H1 (cell line): ENCODE data around the gene HSPA6. TPM values are rescaled to one million over a fixed set of nuclear protein-coding genes. Genes with fewer than 3 reads are reported as not detected.
A peak's percentile ranks its signal among the peaks of the same experiment; 100 is the strongest.
"Not testable (repeated sequence)": the region's sequence is repeated elsewhere in the genome, so short reads cannot be mapped to it uniquely, and the experiment has no call there.

Experiments used
- CTCF ChIA-PET: fragments of 300-600 bp; sonication (Branson Sonifier 250); formaldehyde crosslinking; loops from one replicate; lab custom pipeline; 2021; ENCODE audit not compliant: partially characterized antibody; lab: Charles Lee
- POLR2A ChIA-PET: fragments of 300-600 bp; sonication (Branson Sonifier 250); formaldehyde crosslinking; loops from one replicate; lab custom pipeline; 2021; ENCODE audit warnings: inconsistent platforms; ENCODE audit not compliant: partially characterized antibody; lab: Charles Lee
- DNase-seq, 2 experiments: peaks; one replicate each; pipeline versions ENCODE4 v3.0.0 to v3.0.0-alpha.2; 2010 to 2022; ENCODE audit warnings: low spot score in 2 of 2, low read depth in 1 of 2, mixed read lengths in 1 of 2
- FAIRE-seq: peaks from 2 replicates; lab custom pipeline; 2011; peaks lifted over from hg19 to GRCh38; lab: Jason Lieb, UNC
- H2AFZ ChIP-seq: 2 replicates; pipeline ENCODE4 v1.8.1; 2012; ENCODE audit warnings: low read length, inconsistent platforms
- H2AK5ac ChIP-seq: 2 replicates; pipeline ENCODE4 v1.6.1; 2013; ENCODE audit warnings: low read depth, low read length
- H2BK120ac ChIP-seq: replicated peaks from 2 replicates; pipeline ENCODE3; 2013; ENCODE audit warnings: low read depth, low read length, inconsistent platforms
- H2BK12ac ChIP-seq: 2 replicates; pipeline ENCODE4 v1.6.1; 2013; ENCODE audit warnings: low read depth, low read length
- H2BK15ac ChIP-seq: 2 replicates; pipeline ENCODE4 v1.6.1; 2013; ENCODE audit warnings: low read length
- H2BK20ac ChIP-seq: 2 replicates; pipeline ENCODE4 v1.6.1; 2013; ENCODE audit warnings: low read length
- H2BK5ac ChIP-seq: 2 replicates; pipeline ENCODE4 v1.6.1; 2013; ENCODE audit warnings: low read depth, low read length
- H3K14ac ChIP-seq: 2 replicates; pipeline ENCODE4 v1.6.1; 2013; ENCODE audit warnings: inconsistent platforms; ENCODE audit not compliant: insufficient read length
- H3K18ac ChIP-seq: 2 replicates; pipeline ENCODE4 v1.6.1; 2013; ENCODE audit warnings: low read length; ENCODE audit errors: extremely low read depth
- H3K23ac ChIP-seq: 2 replicates; pipeline ENCODE4 v1.6.1; 2013; ENCODE audit warnings: inconsistent platforms; ENCODE audit not compliant: insufficient read length
- H3K23me2 ChIP-seq: 2 replicates; pipeline ENCODE4 v1.6.1; 2013; ENCODE audit warnings: low read depth, low read length
- H3K27ac ChIP-seq: 2 replicates; pipeline ENCODE4 v1.6.1; 2011; ENCODE audit warnings: low read depth, low read length, inconsistent platforms
- H3K27me3 ChIP-seq, 4 experiments: replicated peaks in 1 of 4; 1 replicate in 1 of 4; 2 replicates in 3 of 4; pipeline versions ENCODE4 v1.6.1 to v1.8.1; 2011 to 2013; ENCODE audit warnings: low read length in 3 of 4, mild to moderate bottlenecking in 3 of 4, inconsistent platforms in 2 of 4, mixed read lengths in 2 of 4, moderate library complexity in 1 of 4; ENCODE audit not compliant: control insufficient read depth in 3 of 4, insufficient read depth in 3 of 4; ENCODE audit errors: extremely low read depth in 1 of 4
- H3K36me3 ChIP-seq, 4 experiments: 2 replicates each; pipeline versions ENCODE4 v1.6.1 to v1.8.1; 2011 to 2013; ENCODE audit warnings: mild to moderate bottlenecking in 4 of 4, low read length in 3 of 4, moderate library complexity in 2 of 4, control low read depth in 1 of 4, inconsistent platforms in 1 of 4; ENCODE audit not compliant: insufficient read depth in 4 of 4, control insufficient read depth in 2 of 4
- H3K4ac ChIP-seq: replicated peaks from 2 replicates; pipeline ENCODE3; 2013; ENCODE audit warnings: low read length, low read depth, mixed read lengths, inconsistent platforms; ENCODE audit not compliant: insufficient read length
- H3K4me1 ChIP-seq, 4 experiments: replicated peaks in 1 of 4; 1 replicate in 1 of 4; 2 replicates in 3 of 4; pipeline versions ENCODE4 v1.6.1 to v1.8.1; 2011 to 2013; ENCODE audit warnings: low read length in 3 of 4, inconsistent platforms in 2 of 4, mixed read lengths in 1 of 4; ENCODE audit not compliant: insufficient read depth in 4 of 4, control insufficient read depth in 3 of 4
- H3K4me2 ChIP-seq, 2 experiments: 2 replicates each; pipeline versions ENCODE4 v1.6.1 to v1.8.1; 2011 to 2013; ENCODE audit warnings: low read depth in 2 of 2, low read length in 2 of 2, control low read depth in 1 of 2, inconsistent platforms in 1 of 2, mild to moderate bottlenecking in 1 of 2; ENCODE audit not compliant: insufficient read depth in 1 of 2
- H3K4me3 ChIP-seq, 4 experiments: fragments of 200-600, 300-600 bp in 1 of 4; sonication (generic), shearing (Covaris generic), sonication (Bioruptor Twin) in 1 of 4; 2 replicates each; pipeline versions ENCODE4 v1.5.1 to v1.8.1; 2011 to 2016; ENCODE audit warnings: low read length in 4 of 4, low read depth in 3 of 4, control low read depth in 2 of 4, inconsistent platforms in 2 of 4, mild to moderate bottlenecking in 2 of 4, mixed read lengths in 1 of 4, moderate library complexity in 1 of 4; ENCODE audit not compliant: insufficient read depth in 2 of 4; ENCODE audit errors: extremely low read depth in 1 of 4
- H3K56ac ChIP-seq: replicated peaks from 2 replicates; pipeline ENCODE3; 2013; ENCODE audit warnings: low read depth, mild to moderate bottlenecking, mixed read lengths, low read length, inconsistent platforms; ENCODE audit not compliant: insufficient read length
- H3K79me1 ChIP-seq: 2 replicates; pipeline ENCODE4 v1.6.1; 2013; ENCODE audit warnings: low read depth, low read length, control low read depth
- H3K79me2 ChIP-seq, 2 experiments: 2 replicates each; pipeline versions ENCODE4 v1.6.1 to v1.8.1; 2012 to 2013; ENCODE audit warnings: low read length in 2 of 2, mild to moderate bottlenecking in 2 of 2, inconsistent platforms in 1 of 2; ENCODE audit not compliant: insufficient read depth in 2 of 2, control insufficient read depth in 1 of 2
- H3K9ac ChIP-seq, 4 experiments: replicated peaks in 1 of 4; 1 replicate in 1 of 4; 2 replicates in 3 of 4; pipeline versions ENCODE4 v1.6.1 to v1.8.1; 2011 to 2013; ENCODE audit warnings: low read depth in 3 of 4, low read length in 3 of 4, control low read depth in 2 of 4, mild to moderate bottlenecking in 2 of 4, moderate library complexity in 2 of 4, inconsistent platforms in 1 of 4; ENCODE audit errors: extremely low read depth in 1 of 4
- H3K9me3 ChIP-seq, 2 experiments: 2 replicates each; pipeline versions ENCODE4 v1.6.1 to v1.8.1; 2012 to 2013; ENCODE audit warnings: mild to moderate bottlenecking in 2 of 2, moderate library complexity in 2 of 2, control low read depth in 1 of 2, inconsistent platforms in 1 of 2, low read depth in 1 of 2, low read length in 1 of 2, mixed read lengths in 1 of 2; ENCODE audit not compliant: insufficient read depth in 2 of 2
- H4K20me1 ChIP-seq, 2 experiments: replicated peaks in 1 of 2; 2 replicates each; pipeline versions ENCODE3 to v1.8.1; 2011 to 2013; ENCODE audit warnings: inconsistent platforms in 2 of 2, low read length in 2 of 2, mild to moderate bottlenecking in 1 of 2; ENCODE audit not compliant: insufficient read depth in 2 of 2, control insufficient read depth in 1 of 2
- H4K5ac ChIP-seq: 2 replicates; pipeline ENCODE4 v1.6.1; 2013; ENCODE audit warnings: low read length, low read depth, mixed read lengths, inconsistent platforms; ENCODE audit not compliant: insufficient read length
- H4K8ac ChIP-seq: 2 replicates; pipeline ENCODE4 v1.8.0; 2013; ENCODE audit warnings: mild to moderate bottlenecking, moderate library complexity, low read length, inconsistent platforms; ENCODE audit not compliant: insufficient read depth; ENCODE audit errors: extremely low read depth
- H4K91ac ChIP-seq: replicated peaks from 2 replicates; pipeline ENCODE3; 2013; ENCODE audit warnings: low read length, mixed read lengths, inconsistent platforms; ENCODE audit not compliant: insufficient read length
- ASH2L ChIP-seq: fragments of 200-600, 300-600 bp; sonication (generic); IDR thresholded peaks from one replicate; pipeline ENCODE4 v1.7.1; 2017; ENCODE audit warnings: low read length
- CEBPB ChIP-seq: IDR thresholded peaks from 2 replicates; pipeline ENCODE4 v1.6.1; 2012; ENCODE audit warnings: low read depth, low read length
- KDM4A ChIP-seq: IDR thresholded peaks from one replicate; pipeline ENCODE4 v1.7.1; 2012; ENCODE audit warnings: low read depth, mild to moderate bottlenecking, moderate library complexity, low read length, inconsistent platforms; ENCODE audit not compliant: severe bottlenecking
- RAD21 ChIP-seq, 2 experiments: IDR thresholded peaks in 1 of 2; conservative IDR thresholded peaks in 1 of 2; 2 replicates each; pipeline ENCODE4 v1.6.1; 2011; ENCODE audit warnings: low read depth in 2 of 2, low read length in 2 of 2, improper control_type of control experiment in 1 of 2, inconsistent platforms in 1 of 2, mild to moderate bottlenecking in 1 of 2, moderate library complexity in 1 of 2
- SIN3A ChIP-seq, 2 experiments: IDR thresholded peaks in 1 of 2; conservative IDR thresholded peaks in 1 of 2; 2 replicates each; pipeline ENCODE4 v1.6.1; 2011 to 2012; ENCODE audit warnings: low read length in 2 of 2, improper control_type of control experiment in 1 of 2, low read depth in 1 of 2, mild to moderate bottlenecking in 1 of 2
- SP4 ChIP-seq: IDR thresholded peaks from 2 replicates; pipeline ENCODE4 v1.6.1; 2012; ENCODE audit warnings: low read length, inconsistent platforms
- TAF1 ChIP-seq: IDR thresholded peaks from 2 replicates; pipeline ENCODE4 v1.6.1; 2011; ENCODE audit warnings: mild to moderate bottlenecking, low read depth, low read length
- TAF7 ChIP-seq: optimal IDR thresholded peaks from 2 replicates; pipeline ENCODE3; 2011; ENCODE audit warnings: low read depth, mild to moderate bottlenecking, inconsistent platforms, low read length, moderate library complexity, borderline replicate concordance
- TBP ChIP-seq: IDR thresholded peaks from 2 replicates; pipeline ENCODE4 v1.6.1; 2011; ENCODE audit warnings: low read depth, low read length, improper control_type of control experiment
- TEAD4 ChIP-seq: IDR thresholded peaks from 2 replicates; pipeline ENCODE4 v1.6.1; 2012; ENCODE audit warnings: low read depth, low read length, inconsistent platforms, mixed read lengths
- WGBS, 2 experiments: shearing (Covaris generic) in 1 of 2; methylation state at CpG; one replicate each; pipeline versions ENCODE4 v1.1.6 to v1.1.7; 2013 to 2015; ENCODE audit warnings: low lambda C conversion rate in 2 of 2, mixed read lengths in 2 of 2, inconsistent platforms in 1 of 2, low coverage in 1 of 2, missing lambda C conversion rate in 1 of 2; ENCODE audit not compliant: insufficient replicate concordance in 2 of 2, insufficient coverage in 1 of 2, insufficient read length in 1 of 2; ENCODE audit errors: extremely low coverage in 1 of 2, missing lambda C conversion rate in 1 of 2; 5-methylcytosine and 5-hydroxymethylcytosine counted together
- polyA plus RNA-seq, 7 experiments: library from polyadenylated mRNA; depleted of rRNA in 3 of 7; stranded (reverse) in 5 of 7; unstranded in 2 of 7; fragments of >200 nt in 5 of 7; fragments of 200-250 nt in 2 of 7; gene quantifications; 1 replicate in 5 of 7; 2 replicates in 1 of 7; 4 replicates in 1 of 7; pipeline versions ENCODE4 v1.2.1 to v1.2.3, GENCODE V29; 2011 to 2013; ENCODE audit warnings: missing spikeins in 2 of 7, mixed read lengths in 2 of 7
- total RNA-seq: library from RNA; stranded (reverse); fragmentation: NEBNext Ultra II Directional; extraction: Animal tissue kit (Norgen Biotek cat#: 25700); gene quantifications from 2 replicates; pipeline ENCODE4 v1.2.1, GENCODE V29; 2021

Gene HSPA6
- total and polyA plus RNA-seq, 2 of the 8 experiments (the other 6 are each of a cell fraction or from before 2014, with no cell fraction given), result 0.06 to 0.15 TPM

- H3K79me2 ChIP-seq, H4K20me1 ChIP-seq, H3K9me3 ChIP-seq, H3K56ac ChIP-seq, H3K23me2 ChIP-seq, POLR2A ChIA-PET, H4K91ac ChIP-seq, H3K27me3 ChIP-seq, FAIRE-seq, H3K18ac ChIP-seq, H3K14ac ChIP-seq, H2AK5ac ChIP-seq, H3K4me1 ChIP-seq, H2BK5ac ChIP-seq, H2BK15ac ChIP-seq, H2BK20ac ChIP-seq, H4K8ac ChIP-seq, H3K23ac ChIP-seq, H3K4ac ChIP-seq, H3K36me3 ChIP-seq, H2BK120ac ChIP-seq, H3K79me1 ChIP-seq, H2BK12ac ChIP-seq, H3K27ac ChIP-seq: not testable (repeated sequence)
- Histone ChIP-seq H3K9ac (peak overlapping the region in 1 of 4 experiments; percentile 20; a peak in 2 of 7 replicates), H2AFZ (peak overlapping the region; percentile 95), H4K5ac (peak overlapping the region; percentile 75), H3K4me2 (peak overlapping the region; percentile 47 to 61), H3K4me3 (peak overlapping the region; percentile 63 to 88 (median 64))
- CTCF ChIA-PET, result interaction anchor here (1.0 kb wide), 1 partner anchor 50 kb away, joined by 3 read pairs; no protein-coding TSS in a partner anchor
- DNase-seq, result peak; percentile 82 to 98
- 4% methylated on average over 41 of the region's 41 CpGs; no CpG with 5 or more reads in 1 of the 2 experiments for WGBS, 2 experiments
- TF ChIP-seq TBP, result peak; percentile 99
- TF ChIP-seq RAD21 (IDR thresholded peaks at IDR 0.05 in 1 of 2, conservative IDR thresholded peaks at IDR 0.05 in 1 of 2; ENCODE audit: low read depth in 2 of 2, low read length in 2 of 2), result peak; percentile 21 to 44; a peak in 3 of 4 replicates
- peak; percentile 27; the same call in 1 of the 2 replicates for TF ChIP-seq TEAD4
- peak; percentile 62 for TF ChIP-seq TAF7
- TF ChIP-seq CEBPB, result peak; percentile 99
- 0 out of 2 replicates have a peak, but pooled peaks have one; percentile 34 for TF ChIP-seq TAF1
- TF ChIP-seq SP4, result 0 out of 2 replicates have a peak, but pooled peaks have one; percentile 64
- peak; percentile 94 for TF ChIP-seq ASH2L
- TF ChIP-seq SIN3A (conservative IDR thresholded peaks at IDR 0.05 in 1 of 2, IDR thresholded peaks at IDR 0.05 in 1 of 2; ENCODE audit: low read depth in 1 of 2, low read length in 2 of 2), result peak in 1 of 2 experiments; percentile 64; a peak in 1 of 4 replicates
- peak; percentile 26 for TF ChIP-seq KDM4A
These were observed 15.6 kb downstream of the HSPA6 start for GRCh38 chr1:161539731-161540569.
